ENCODE results near the gene SYN1.

GRCh38 chrX:47638816-47639215 lies 19.2 kb upstream of the SYN1 start:
- TF ChIP-seq POLR2AphosphoS5 (IDR thresholded peaks at IDR 0.05; ENCODE audit: low read depth, low read length) = no peak
- TF ChIP-seq CTCF (IDR thresholded peaks at IDR 0.05) = no peak
